HG03469 (cell line): ENCODE measurements around the gene CLDN22.

ENCODE experiments used
- ATAC-seq: cut with Tn5 transposase; IDR thresholded peaks from one replicate; pipeline ENCODE4 v1.9.1; 2021; ENCODE audit warnings: mild to moderate bottlenecking, moderate library complexity, moderate number of reproducible peaks; ENCODE audit not compliant: unreplicated experiment

CLDN22 gene

DNA sequence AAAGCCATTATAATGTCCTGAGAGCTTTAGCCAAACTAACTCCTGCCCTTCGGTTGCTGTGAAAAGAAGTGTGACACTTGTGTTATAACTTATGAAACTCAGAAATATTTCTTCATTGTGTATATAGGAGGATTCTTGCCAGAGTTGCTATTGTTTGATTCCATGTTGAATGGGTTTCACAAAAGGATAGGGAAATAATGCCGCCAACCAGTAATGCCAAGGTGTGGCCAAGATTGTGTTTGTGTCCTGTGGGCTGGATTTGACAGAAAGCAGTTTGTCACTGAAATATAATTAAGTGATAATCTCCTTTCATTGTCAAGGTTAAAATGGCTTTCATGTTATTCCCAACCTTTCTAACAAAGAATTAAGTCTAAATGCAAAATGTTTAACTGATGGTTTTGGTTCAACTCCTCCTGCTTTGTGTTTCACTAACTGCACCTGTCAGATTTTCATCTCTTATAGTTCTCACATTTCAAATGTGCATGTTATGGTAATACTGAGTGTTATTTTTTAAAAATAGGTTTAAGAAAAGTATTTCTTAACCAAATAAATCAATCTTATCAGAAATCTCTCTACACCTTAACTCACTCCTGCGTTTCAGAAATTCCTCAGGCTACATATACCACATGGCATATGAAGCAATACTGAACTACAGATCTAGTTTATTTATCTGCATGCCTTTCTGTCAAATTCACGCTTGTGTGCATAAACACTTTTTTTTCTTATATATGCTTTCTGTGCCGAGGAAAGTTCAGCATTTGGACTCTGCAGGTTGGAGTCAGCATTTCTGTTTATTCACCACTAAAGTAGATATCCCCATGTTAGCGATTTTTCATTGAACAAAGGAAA lies at the start of gene CLDN22:
CLDN22 (minus strand) TSS at position 66 of the 849 bp plus-strand sequence; CDS start at position 8, 58 bp downstream.
- ATAC-seq: no peak

DNA sequence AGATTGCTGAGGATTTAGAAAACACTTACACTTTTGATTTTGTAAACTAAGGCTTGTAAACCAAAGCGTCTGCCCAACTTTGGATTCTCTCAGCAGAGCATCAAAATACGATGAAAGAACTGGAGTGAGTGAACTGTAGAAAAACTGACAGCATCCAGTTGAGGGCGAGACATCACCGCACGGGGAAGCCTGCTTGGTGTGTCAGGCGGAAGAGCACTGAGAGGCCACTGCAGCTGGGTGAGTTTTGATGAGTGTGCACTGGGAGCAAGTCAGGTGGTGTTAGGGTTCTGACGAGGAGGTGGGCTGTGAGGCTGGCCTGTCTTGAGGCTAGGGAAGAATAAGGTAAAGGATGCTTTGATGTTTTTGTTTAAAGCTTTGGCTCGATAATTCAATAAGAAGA lies 49.0 kb upstream of the CLDN22 start:
- ATAC-seq: no peak

- ATAC-seq: no peak
Measured at GRCh38 chr4:183366206-183366835, 46.2 kb upstream of the CLDN22 start.

DNA sequence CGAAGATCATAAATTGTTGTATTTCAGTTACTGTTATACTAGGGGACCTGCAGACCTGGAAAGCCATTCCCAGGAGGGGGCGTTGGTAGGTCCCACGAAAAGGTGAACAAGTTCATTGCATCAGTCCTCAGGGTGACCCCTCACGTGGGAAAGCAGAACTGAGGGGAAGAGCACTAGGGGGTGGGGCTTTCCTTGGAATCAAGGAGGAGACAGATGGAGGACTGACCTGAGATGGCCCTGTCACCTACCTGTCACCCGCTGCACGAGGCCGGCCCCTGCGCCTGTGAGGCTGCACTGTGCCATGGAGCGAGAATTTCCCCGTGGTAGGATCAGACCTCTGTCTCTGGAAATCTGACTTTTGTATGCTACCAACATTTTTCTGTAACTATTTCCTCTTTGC lies 43.9 kb upstream of the CLDN22 start:
- ATAC-seq: no peak

GRCh38 chr4:183362916-183363542 lies 43.0 kb upstream of the CLDN22 start:
- no peak for ATAC-seq

DNA sequence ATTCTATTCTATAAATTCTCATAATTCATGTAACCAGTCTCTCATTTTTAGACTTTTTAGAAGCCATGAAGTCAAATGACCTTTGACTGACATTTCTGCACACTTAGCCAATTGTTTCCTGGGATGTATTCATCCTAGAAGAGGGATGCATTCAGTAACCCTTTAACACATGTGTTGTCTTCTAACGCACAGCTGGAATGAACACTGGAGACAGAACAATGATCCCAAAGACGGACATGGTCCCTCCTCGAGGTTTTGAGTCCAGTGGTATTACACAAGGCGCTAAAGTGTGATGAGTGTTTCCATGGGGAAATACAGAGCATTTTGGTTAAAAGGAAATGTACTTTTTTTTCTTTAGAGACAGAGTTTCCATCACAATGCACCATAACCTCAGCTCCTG lies 42.0 kb upstream of the CLDN22 start:
- no peak for ATAC-seq

DNA sequence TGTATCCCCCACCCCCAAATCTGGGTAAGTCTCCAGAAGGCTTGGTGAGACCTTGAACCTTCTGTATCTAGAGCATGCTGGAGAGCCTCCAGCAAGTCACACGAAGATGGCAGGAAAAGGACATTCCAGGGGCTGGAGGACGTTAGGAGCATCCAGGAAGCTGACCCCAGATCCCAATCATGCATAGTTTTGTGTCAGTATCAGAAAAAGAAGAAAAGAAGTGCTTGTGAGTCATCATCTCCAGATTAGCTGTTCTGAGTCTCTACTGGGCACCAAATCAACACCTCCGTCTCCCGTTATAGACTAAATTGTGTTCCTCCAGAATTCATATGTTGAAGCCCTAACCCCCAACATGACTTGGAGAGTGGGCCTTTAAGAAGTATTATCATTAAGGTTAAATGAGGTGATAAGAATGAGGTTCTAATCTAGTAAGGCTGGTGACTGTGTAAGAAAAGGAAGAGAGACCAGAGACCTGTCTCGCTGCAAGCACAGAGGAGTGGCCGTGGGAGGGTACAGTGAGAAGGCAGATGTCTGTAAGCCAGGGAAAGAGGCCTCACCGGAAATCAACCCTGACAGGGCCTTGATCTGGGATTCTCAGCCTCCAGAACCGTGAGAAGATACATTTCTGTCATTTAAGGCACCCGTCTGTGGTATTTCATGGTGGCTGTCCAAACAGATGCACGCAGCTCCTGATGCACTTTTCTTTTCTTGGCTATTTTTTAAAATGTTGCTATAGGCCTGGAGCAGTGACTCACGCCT lies 40.3 kb upstream of the CLDN22 start:
- ATAC-seq: no peak

GRCh38 chr4:183358215-183358755 lies 38.2 kb upstream of the CLDN22 start:
- ATAC-seq: no peak

GRCh38 chr4:183356931-183357675 lies 37.0 kb upstream of the CLDN22 start:
- ATAC-seq: no peak

GRCh38 chr4:183356173-183356830 lies 36.2 kb upstream of the CLDN22 start:
- no peak for ATAC-seq

- no peak for ATAC-seq
Measured at GRCh38 chr4:183355405-183355804, 35.3 kb upstream of the CLDN22 start.

- no peak for ATAC-seq
Measured at GRCh38 chr4:183354219-183354618, 34.1 kb upstream of the CLDN22 start.

- ATAC-seq: no peak
Measured at GRCh38 chr4:183353557-183353956, 33.5 kb upstream of the CLDN22 start.

DNA sequence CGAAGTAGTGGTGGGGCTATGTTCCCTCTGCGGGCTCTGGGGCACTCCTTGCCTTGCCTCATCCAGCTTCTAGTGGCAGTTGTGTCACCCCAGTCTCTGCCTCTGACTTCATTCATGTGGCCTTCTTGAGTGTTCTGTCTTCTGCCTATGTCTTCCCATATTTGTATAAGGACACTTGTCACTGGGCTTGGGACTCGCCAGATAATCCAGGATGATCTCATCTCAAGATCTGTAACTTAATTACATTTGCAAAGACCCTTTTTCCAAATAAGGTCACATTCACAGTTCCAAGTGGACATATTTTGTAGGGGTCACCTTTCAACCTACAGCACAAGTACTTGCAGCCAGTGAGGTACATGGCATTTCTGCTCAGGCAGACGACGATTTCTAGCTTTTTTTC lies 32.5 kb upstream of the CLDN22 start:
- ATAC-seq: no peak

GRCh38 chr4:183350317-183351071 lies 30.4 kb upstream of the CLDN22 start:
- no peak for ATAC-seq

DNA sequence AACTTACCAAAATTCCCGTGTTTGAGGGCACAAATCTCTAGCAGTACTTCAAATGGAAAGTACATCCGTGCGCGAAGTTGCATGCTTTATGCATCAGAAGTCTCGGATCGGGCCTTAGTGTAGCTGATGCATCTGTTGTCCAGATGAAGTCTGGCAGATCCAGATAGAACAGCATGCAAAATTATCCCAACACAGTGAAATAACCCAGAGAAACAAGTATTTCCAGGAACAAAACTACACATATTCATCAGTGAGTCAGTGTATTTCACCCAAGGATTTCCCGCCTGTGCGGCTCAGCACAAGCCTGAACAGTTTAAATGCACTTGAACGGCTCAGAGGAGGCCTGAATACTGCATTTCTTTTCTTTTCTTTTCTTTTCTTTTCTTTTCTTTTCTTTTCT lies 29.6 kb upstream of the CLDN22 start:
- no peak for ATAC-seq

DNA sequence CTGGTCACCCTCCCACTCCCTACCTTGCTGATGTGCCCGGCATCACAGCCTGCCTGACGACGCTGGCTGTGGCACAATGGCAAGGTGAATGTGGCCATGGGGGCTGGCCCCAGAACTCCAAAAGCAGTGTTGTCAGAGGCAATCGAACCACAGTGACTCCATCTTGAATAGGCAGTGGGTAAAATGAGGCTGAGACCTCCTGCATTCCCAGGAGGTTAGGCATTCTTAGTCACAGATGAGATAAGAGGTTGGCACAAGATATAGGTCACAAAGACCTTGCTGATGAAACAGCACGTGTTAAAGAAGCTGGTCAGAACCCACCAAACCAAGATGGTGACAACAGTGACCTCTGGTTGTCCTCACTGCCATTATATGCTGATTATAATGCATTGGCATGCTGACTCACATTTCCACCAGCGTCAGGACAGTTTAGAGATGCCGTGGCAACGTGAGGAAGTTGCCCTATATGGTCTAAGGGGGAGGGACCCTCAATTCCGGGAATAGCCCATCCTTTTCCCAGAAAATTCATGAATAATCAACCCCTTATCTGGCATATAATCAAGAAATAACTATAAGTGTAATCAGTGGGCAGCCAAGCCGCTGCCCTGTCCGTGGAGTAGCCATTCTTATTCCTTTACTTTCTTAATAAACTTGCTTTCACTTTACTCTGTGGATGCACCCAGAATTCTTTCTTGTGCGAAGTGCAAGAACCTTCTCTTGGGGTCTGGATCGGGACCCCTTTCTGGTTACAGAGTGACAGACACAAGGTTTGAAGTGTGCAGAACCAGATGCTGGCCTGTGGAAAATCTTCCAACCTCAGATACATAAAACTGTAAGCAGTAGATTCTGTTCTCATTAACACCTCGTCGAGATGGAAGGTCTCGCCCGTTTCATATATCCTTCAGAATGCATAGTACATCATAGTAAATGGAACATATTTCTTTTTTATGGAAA lies 28.9 kb upstream of the CLDN22 start:
- no peak for ATAC-seq

GRCh38 chr4:183348136-183348535 lies 28.1 kb upstream of the CLDN22 start:
- ATAC-seq: no peak
